Tibial nerve (tissue), 4 donors: Measurements from ENCODE around the gene ARHGEF28. TPM values are rescaled to one million over a fixed set of nuclear protein-coding genes. Genes with fewer than 3 reads are reported as not detected.

Source experiments
- DNase-seq, 2 donors: peaks; one replicate each; pipeline ENCODE4 v3.0.0-alpha.2; 2019; ENCODE audit warnings: low spot score in 2 of 2
- H3K27ac ChIP-seq, 4 donors: fragments of 200-600 bp; sonication (generic) in 3 of 4; one replicate each; pipeline ENCODE4 v1.5.1; 2017 to 2019; ENCODE audit warnings: mild to moderate bottlenecking in 1 of 4
- H3K27me3 ChIP-seq, 2 donors: fragments of 200-600 bp; sonication (generic) in 1 of 2; one replicate each; pipeline versions ENCODE4 v1.5.1 to v1.6.0; 2017 to 2019
- H3K36me3 ChIP-seq, 3 donors: fragments of 200-600 bp; sonication (generic); one replicate each; pipeline ENCODE4 v1.5.1; 2018 to 2019
- H3K4me1 ChIP-seq, 4 donors: fragments of 200-600 bp; sonication (generic) in 3 of 4; one replicate each; pipeline ENCODE4 v1.5.1; 2017 to 2019
- H3K4me3 ChIP-seq, 4 donors: fragments of 200-600 bp; sonication (generic) in 3 of 4; one replicate each; pipeline ENCODE4 v1.5.1; 2017 to 2019; ENCODE audit warnings: mild to moderate bottlenecking in 1 of 4, moderate library complexity in 1 of 4
- H3K9me3 ChIP-seq, 4 donors: fragments of 200-600 bp; sonication (generic) in 3 of 4; one replicate each; pipeline ENCODE4 v1.5.1; 2017 to 2019
- EP300 ChIP-seq, 2 donors: sonication (generic); formaldehyde crosslinking; IDR thresholded peaks; one replicate each; pipeline ENCODE4 v1.6.1; 2017; ENCODE audit warnings: antibody characterized with exemption in 2 of 2, mild to moderate bottlenecking in 1 of 2
- POLR2A ChIP-seq, 2 donors: fragments of 450-650 bp; IDR thresholded peaks; one replicate each; pipeline ENCODE4 v1.6.1; 2017; ENCODE audit warnings: antibody characterized with exemption in 2 of 2, mild to moderate bottlenecking in 2 of 2, moderate library complexity in 2 of 2
- WGBS, 2 donors: methylation state at CpG; one replicate each; pipeline ENCODE4 v1.1.5; 2018; 5-methylcytosine and 5-hydroxymethylcytosine counted together
- total RNA-seq, 4 donors: library from RNA; depleted of rRNA; stranded (reverse); fragments of >200 nt; gene quantifications; one replicate each; pipeline ENCODE4 v1.1.0, GENCODE V29; 2016
- TF ChIP-seq, protein P1 (sequence below), 5 experiments: fragments of 200-600 bp in 3 of 5; fragments of 450-650 bp in 2 of 5; sonication (generic) in 3 of 5; IDR thresholded peaks; one replicate each; pipeline ENCODE4 v1.5.1; 2016 to 2019; ENCODE audit warnings: antibody characterized with exemption in 5 of 5, mild to moderate bottlenecking in 3 of 5, moderate library complexity in 2 of 5

Gene ARHGEF28
- total RNA-seq, 4 donors from 2014 or later = 66.0 to 83.9 (median 72.5) TPM

DNA sequence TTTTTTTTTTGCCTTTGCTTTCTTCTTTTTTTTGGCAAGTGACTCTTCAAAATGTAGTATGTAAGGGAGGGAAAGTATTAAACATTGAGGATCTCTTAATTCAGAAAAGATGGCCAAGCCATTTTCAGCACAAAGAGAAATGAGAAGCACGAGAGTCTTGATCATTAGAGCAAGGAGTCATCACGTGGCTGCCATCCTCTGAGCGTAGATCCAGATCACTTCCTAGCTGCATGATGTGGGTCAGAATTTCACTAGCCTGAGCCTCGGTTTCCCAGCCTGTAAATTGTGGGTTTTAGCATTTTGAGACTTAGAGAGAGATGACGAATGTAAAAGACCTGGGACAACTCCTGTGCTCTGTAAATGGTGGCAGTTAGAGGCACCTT, 312.9 kb downstream of the ARHGEF28 start:
- H3K9me3 ChIP-seq = peaks cover 0 to 14% (median 0%) of the 10 kb centered on the region in 4 donors
- 81 to 82% methylated on average over 5 of the region's 5 CpGs for WGBS, 2 donors
- H3K27ac ChIP-seq = peak overlapping the region in 2 of 4 donors; percentile 47 to 73

DNA sequence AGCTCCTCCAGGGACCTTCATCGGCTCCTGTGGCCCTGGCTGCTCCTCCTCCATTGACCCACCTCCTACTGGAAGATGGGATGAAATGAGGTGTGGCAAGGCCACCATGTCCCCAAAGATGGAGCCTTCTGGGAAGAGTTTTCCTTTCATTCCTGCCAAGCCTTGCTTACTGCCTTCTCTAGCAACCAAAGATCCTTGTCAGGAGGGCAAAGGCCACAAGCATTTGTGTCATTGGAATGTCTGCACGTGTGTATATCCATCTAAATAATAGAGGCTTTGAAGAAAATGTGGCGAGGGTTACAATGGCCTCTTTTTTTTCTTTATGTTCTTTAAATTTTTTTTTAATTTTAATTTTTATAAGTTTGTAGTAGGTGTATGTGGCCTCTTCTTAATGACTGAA, 313.6 kb downstream of the ARHGEF28 start:
- peak overlapping the region in 2 of 4 donors; percentile 47 to 73 for H3K27ac ChIP-seq

More for the DNA sequence above, 312.9 kb downstream of the ARHGEF28 start:
- Histone ChIP-seq H3K4me3 (no peak overlapping the region), H3K36me3 (peaks cover 0 to 24% (median 0%) of the 10 kb centered on the region in 3 donors), H3K4me1 (peaks cover 0 to 39% (median 5%) of the 10 kb centered on the region in 4 donors), H3K27me3 (no peaks in the 10 kb centered on the region)
- no peak for DNase-seq
- TF ChIP-seq EP300 (IDR thresholded peaks at IDR 0.05) (no peak), POLR2A (IDR thresholded peaks at IDR 0.05) (no peak)
- TF ChIP-seq, protein P1, sequence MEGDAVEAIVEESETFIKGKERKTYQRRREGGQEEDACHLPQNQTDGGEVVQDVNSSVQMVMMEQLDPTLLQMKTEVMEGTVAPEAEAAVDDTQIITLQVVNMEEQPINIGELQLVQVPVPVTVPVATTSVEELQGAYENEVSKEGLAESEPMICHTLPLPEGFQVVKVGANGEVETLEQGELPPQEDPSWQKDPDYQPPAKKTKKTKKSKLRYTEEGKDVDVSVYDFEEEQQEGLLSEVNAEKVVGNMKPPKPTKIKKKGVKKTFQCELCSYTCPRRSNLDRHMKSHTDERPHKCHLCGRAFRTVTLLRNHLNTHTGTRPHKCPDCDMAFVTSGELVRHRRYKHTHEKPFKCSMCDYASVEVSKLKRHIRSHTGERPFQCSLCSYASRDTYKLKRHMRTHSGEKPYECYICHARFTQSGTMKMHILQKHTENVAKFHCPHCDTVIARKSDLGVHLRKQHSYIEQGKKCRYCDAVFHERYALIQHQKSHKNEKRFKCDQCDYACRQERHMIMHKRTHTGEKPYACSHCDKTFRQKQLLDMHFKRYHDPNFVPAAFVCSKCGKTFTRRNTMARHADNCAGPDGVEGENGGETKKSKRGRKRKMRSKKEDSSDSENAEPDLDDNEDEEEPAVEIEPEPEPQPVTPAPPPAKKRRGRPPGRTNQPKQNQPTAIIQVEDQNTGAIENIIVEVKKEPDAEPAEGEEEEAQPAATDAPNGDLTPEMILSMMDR (IDR thresholded peaks at IDR 0.05) = no peak

GRCh38 chr5:73940026-73940425, 314.0 kb downstream of the ARHGEF28 start:
- H3K4me1 ChIP-seq = peaks cover 0 to 38% (median 5%) of the 10 kb centered on the region in 4 donors
- H3K9me3 ChIP-seq = peaks cover 0 to 25% (median 0%) of the 10 kb centered on the region in 4 donors
- TF ChIP-seq EP300 (IDR thresholded peaks at IDR 0.05) (no peak), POLR2A (IDR thresholded peaks at IDR 0.05) (no peak)
- TF ChIP-seq, protein P1 (IDR thresholded peaks at IDR 0.05) = no peak
- H3K36me3 ChIP-seq = peaks cover 0 to 34% (median 0%) of the 10 kb centered on the region in 3 donors
- H3K27me3 ChIP-seq = no peaks in the 10 kb centered on the region
- DNase-seq = no peak
- H3K27ac ChIP-seq = peak overlapping the region in 1 of 4 donors; percentile 47
- H3K4me3 ChIP-seq = no peak overlapping the region

More for the DNA sequence above, 313.6 kb downstream of the ARHGEF28 start:
- 42 to 51% methylated on average over 3 of the region's 3 CpGs for WGBS, 2 donors
- H3K4me3 ChIP-seq = no peak overlapping the region
- peaks cover 0 to 39% (median 5%) of the 10 kb centered on the region in 4 donors for H3K4me1 ChIP-seq
- H3K36me3 ChIP-seq = peaks cover 0 to 30% (median 0%) of the 10 kb centered on the region in 3 donors
- H3K27me3 ChIP-seq = no peaks in the 10 kb centered on the region
- no peak for DNase-seq
- TF ChIP-seq, protein P1 (IDR thresholded peaks at IDR 0.05) = no peak
- TF ChIP-seq POLR2A (IDR thresholded peaks at IDR 0.05) = no peak
- no peak for TF ChIP-seq EP300 (IDR thresholded peaks at IDR 0.05)
- peaks cover 0 to 20% (median 0%) of the 10 kb centered on the region in 4 donors for H3K9me3 ChIP-seq

- no peak for DNase-seq
- Histone ChIP-seq H3K27ac (peak overlapping the region in 1 of 4 donors; percentile 7), H3K4me1 (peaks cover 0 to 31% (median 5%) of the 10 kb centered on the region in 4 donors), H3K27me3 (no peaks in the 10 kb centered on the region), H3K36me3 (peaks cover 0 to 34% (median 0%) of the 10 kb centered on the region in 3 donors), H3K9me3 (peaks cover 0 to 27% (median 0%) of the 10 kb centered on the region in 4 donors), H3K4me3 (no peak overlapping the region)
- TF ChIP-seq, protein P1 (IDR thresholded peaks at IDR 0.05) = no peak
- TF ChIP-seq EP300 (IDR thresholded peaks at IDR 0.05) (no peak), POLR2A (IDR thresholded peaks at IDR 0.05) (no peak)
- 63 to 68% methylated on average over 3 of the region's 3 CpGs for WGBS, 2 donors
Measured at GRCh38 chr5:73940801-73941200, 314.8 kb downstream of the ARHGEF28 start.

GRCh38 chr5:73942783-73943182, 316.8 kb downstream of the ARHGEF28 start:
- WGBS, 2 donors = 94 to 95% methylated on average over 1 of the region's 1 CpG
- Histone ChIP-seq H3K4me1 (peaks cover 0 to 36% (median 5%) of the 10 kb centered on the region in 4 donors), H3K9me3 (peaks cover 0 to 27% (median 0%) of the 10 kb centered on the region in 4 donors), H3K27ac (no peak overlapping the region), H3K36me3 (peaks cover 0 to 34% (median 0%) of the 10 kb centered on the region in 3 donors), H3K4me3 (no peak overlapping the region), H3K27me3 (no peaks in the 10 kb centered on the region)
- TF ChIP-seq, protein P1 (IDR thresholded peaks at IDR 0.05) = no peak
- TF ChIP-seq POLR2A (IDR thresholded peaks at IDR 0.05) = no peak
- TF ChIP-seq EP300 (IDR thresholded peaks at IDR 0.05) = no peak
- DNase-seq = no peak
